NOMO-1 treated with DMSO at 0.1 percent for 48 hours (cell line): ENCODE data around the gene GIMAP6.
"Not testable (repeated sequence)": the region's sequence is repeated elsewhere in the genome, so short reads cannot be mapped to it uniquely, and the experiment has no call there.

Source experiments
- DNase-seq: peaks from one replicate; lab custom pipeline; 2025; ENCODE audit not compliant: unreplicated experiment; lab: John Stamatoyannopoulos, UW

Gene GIMAP6

GRCh38 chr7:150631866-150632864 is at the start of gene GIMAP6:
GIMAP6 (minus strand) TSS chr7:150632385; CDS start chr7:150630142, 2,243 bp downstream.
- DNase-seq: peak; percentile 20

- not testable (repeated sequence) for DNase-seq
Observed at GRCh38 chr7:150680364-150680763, 48.2 kb upstream of the GIMAP6 start.

GRCh38 chr7:150678601-150679000 is 46.4 kb upstream of the GIMAP6 start:
- DNase-seq: not testable (repeated sequence)

- not testable (repeated sequence) for DNase-seq
Observed at GRCh38 chr7:150676854-150677253, 44.7 kb upstream of the GIMAP6 start.

- peak; percentile 5 for DNase-seq
Observed at GRCh38 chr7:150676276-150676675, 44.1 kb upstream of the GIMAP6 start.

GRCh38 chr7:150675714-150676113 is 43.5 kb upstream of the GIMAP6 start:
- no peak for DNase-seq

- DNase-seq: not testable (repeated sequence)
Observed at GRCh38 chr7:150671798-150672585, 39.8 kb upstream of the GIMAP6 start.

- DNase-seq: no peak
Observed at GRCh38 chr7:150668977-150669376, 36.8 kb upstream of the GIMAP6 start.

- DNase-seq: no peak
Observed at GRCh38 chr7:150668472-150668911, 36.3 kb upstream of the GIMAP6 start.

- DNase-seq: no peak
Observed at GRCh38 chr7:150666412-150666811, 34.2 kb upstream of the GIMAP6 start.

GRCh38 chr7:150665896-150666295 is 33.7 kb upstream of the GIMAP6 start:
- no peak for DNase-seq

GRCh38 chr7:150665089-150665748 is 33.0 kb upstream of the GIMAP6 start:
- DNase-seq: no peak

GRCh38 chr7:150663802-150664494 is 31.8 kb upstream of the GIMAP6 start:
- DNase-seq: no peak

GRCh38 chr7:150662821-150663220 is 30.6 kb upstream of the GIMAP6 start:
- not testable (repeated sequence) for DNase-seq

- no peak for DNase-seq
Observed at GRCh38 chr7:150660939-150661613, 28.9 kb upstream of the GIMAP6 start.

- DNase-seq: no peak
Observed at GRCh38 chr7:150657526-150657925, 25.3 kb upstream of the GIMAP6 start.

GRCh38 chr7:150656047-150656446 is 23.9 kb upstream of the GIMAP6 start:
- no peak for DNase-seq

- DNase-seq: no peak
Observed at GRCh38 chr7:150654692-150655091, 22.5 kb upstream of the GIMAP6 start.

GRCh38 chr7:150649080-150649385 is 16.8 kb upstream of the GIMAP6 start:
- no peak for DNase-seq
